Naive thymus-derived CD8-positive, alpha-beta T cell (primary cell): ENCODE results near the gene GGT6. TPM values are rescaled to one million over a fixed set of nuclear protein-coding genes. Genes with fewer than 3 reads are reported as not detected.

Source experiments
- ATAC-seq, 2 donors: fragments of 150-1000 bp; cut with Tn5 transposase in 1 of 2; sonication (Bioruptor Pico), chemical (Tn5 transposase) in 1 of 2; 1 replicate in 1 of 2; 2 replicates in 1 of 2; pipeline ENCODE4 v1.10.0; 2021; ENCODE audit warnings: mild to moderate bottlenecking in 2 of 2, moderate library complexity in 2 of 2
- POLR2A ChIA-PET: fragments of 350-600 bp; sonication (Branson Sonifier 250); formaldehyde crosslinking; loops from one replicate; lab custom pipeline; 2021; ENCODE audit warnings: antibody characterized with exemption; lab: Charles Lee
- DNase-seq, 10 donors: peaks; one replicate each; pipeline versions ENCODE4 v3.0.0 to v3.0.0-alpha.2; 2020 to 2022
- H3K27ac Mint-ChIP-seq, 10 donors: one replicate each; pipeline ENCODE4 v1.8.0; 2020 to 2022; ENCODE audit warnings: mild to moderate bottlenecking in 10 of 10, mixed read lengths in 10 of 10, moderate library complexity in 4 of 10, inconsistent platforms in 1 of 10
- H3K27me3 Mint-ChIP-seq, 5 donors: one replicate each; pipeline ENCODE4 v1.8.0; 2021 to 2022; ENCODE audit warnings: mixed read lengths in 5 of 5
- H3K36me3 Mint-ChIP-seq, 3 donors: one replicate each; pipeline ENCODE4 v1.8.0; 2020 to 2022; ENCODE audit warnings: mixed read lengths in 3 of 3, mild to moderate bottlenecking in 2 of 3, inconsistent platforms in 1 of 3
- H3K4me1 Mint-ChIP-seq, 4 donors: one replicate each; pipeline ENCODE4 v1.8.0; 2021 to 2022; ENCODE audit warnings: mixed read lengths in 4 of 4
- H3K4me3 Mint-ChIP-seq, 10 donors: one replicate each; pipeline ENCODE4 v1.8.0; 2020 to 2022; ENCODE audit warnings: mild to moderate bottlenecking in 10 of 10, mixed read lengths in 10 of 10, moderate library complexity in 6 of 10, inconsistent platforms in 1 of 10
- H3K9me3 Mint-ChIP-seq, 9 donors: one replicate each; pipeline ENCODE4 v1.8.0; 2020 to 2022; ENCODE audit warnings: mixed read lengths in 9 of 9, mild to moderate bottlenecking in 3 of 9, inconsistent platforms in 1 of 9, moderate library complexity in 1 of 9
- polyA plus RNA-seq, 3 donors: library from polyadenylated mRNA; unstranded; fragments of 300-500 nt; fragmentation: Illumina TruSeq; gene quantifications; one replicate each; pipeline ENCODE4 v1.2.3, GENCODE V29; 2021
- total RNA-seq, 8 experiments: library from RNA in 2 of 8; stranded (reverse) in 2 of 8; gene quantifications; one replicate each; pipeline ENCODE4 v1.2.3 and lab custom pipeline; 2021 to 2026

GGT6 gene
- total and polyA plus RNA-seq, 5 experiments from 2014 or later, result not detected

DNA sequence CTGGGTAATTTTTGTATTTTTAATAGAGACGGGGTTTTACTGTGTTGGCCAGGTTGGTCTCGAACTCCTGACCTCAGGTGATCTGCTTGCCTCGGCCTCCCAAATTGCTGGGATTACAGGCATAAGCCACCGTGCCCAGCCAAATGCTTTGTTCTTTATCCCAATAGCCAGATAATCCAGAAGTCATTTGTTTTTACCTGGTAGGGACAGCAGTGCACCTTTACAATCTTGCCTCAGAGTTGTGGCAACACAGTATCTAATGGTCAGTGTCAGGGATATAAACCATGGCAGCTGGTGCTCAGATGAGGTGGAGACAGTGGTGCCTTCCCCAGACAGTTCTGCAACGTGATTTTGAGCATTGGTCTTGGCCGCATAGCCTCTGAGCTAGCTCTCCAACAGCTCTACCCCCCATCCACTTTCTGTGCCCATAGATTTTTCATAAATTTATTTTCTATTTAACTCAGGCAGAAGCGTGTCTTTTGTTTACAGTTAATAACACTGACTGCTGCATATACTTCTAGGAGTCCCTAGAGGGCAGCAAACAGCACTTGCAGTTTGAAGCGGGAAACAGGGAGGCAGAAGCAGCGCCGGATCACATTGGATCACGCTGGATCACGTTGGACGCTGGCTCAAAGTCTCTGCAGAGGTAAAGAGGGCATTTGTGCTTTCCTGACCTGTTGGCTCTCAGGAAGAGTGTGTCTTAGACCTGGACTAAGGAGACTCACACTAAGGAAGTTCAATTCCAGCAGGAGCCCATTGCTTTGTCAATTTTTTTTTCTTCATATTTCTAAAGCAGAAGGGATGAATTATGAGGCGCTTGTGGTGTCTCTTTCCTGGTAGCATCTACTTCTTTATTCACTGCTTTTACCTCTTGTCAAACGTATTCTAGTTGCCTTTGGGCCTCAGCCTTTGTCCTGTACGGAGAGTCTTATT is 5.1 kb upstream of the GGT6 start:
- DNase-seq, result peak in 8 of 10 donors; percentile 24 to 58 (median 40)
- ATAC-seq, result peak; percentile 84 to 95
- H3K36me3 Mint-ChIP-seq, result no peaks in the 10 kb centered on the region
- H3K27me3 Mint-ChIP-seq, result no peaks in the 10 kb centered on the region
- H3K27ac Mint-ChIP-seq, result peak overlapping the region in 2 of 10 donors; percentile 67 to 75
- no peaks in the 10 kb centered on the region for H3K9me3 Mint-ChIP-seq
- POLR2A ChIA-PET, result interaction anchor here (0.7 to 0.9 kb wide), 3 partner anchors 10 to 144 kb away, joined by 3 to 5 read pairs (median 3); partner anchors contain the start of genes MYBBP1A and SPNS3
- peak overlapping the region in 9 of 10 donors; percentile 17 to 81 (median 62) for H3K4me3 Mint-ChIP-seq
- peaks cover 4 to 32% (median 26%) of the 10 kb centered on the region in 4 donors for H3K4me1 Mint-ChIP-seq

DNA sequence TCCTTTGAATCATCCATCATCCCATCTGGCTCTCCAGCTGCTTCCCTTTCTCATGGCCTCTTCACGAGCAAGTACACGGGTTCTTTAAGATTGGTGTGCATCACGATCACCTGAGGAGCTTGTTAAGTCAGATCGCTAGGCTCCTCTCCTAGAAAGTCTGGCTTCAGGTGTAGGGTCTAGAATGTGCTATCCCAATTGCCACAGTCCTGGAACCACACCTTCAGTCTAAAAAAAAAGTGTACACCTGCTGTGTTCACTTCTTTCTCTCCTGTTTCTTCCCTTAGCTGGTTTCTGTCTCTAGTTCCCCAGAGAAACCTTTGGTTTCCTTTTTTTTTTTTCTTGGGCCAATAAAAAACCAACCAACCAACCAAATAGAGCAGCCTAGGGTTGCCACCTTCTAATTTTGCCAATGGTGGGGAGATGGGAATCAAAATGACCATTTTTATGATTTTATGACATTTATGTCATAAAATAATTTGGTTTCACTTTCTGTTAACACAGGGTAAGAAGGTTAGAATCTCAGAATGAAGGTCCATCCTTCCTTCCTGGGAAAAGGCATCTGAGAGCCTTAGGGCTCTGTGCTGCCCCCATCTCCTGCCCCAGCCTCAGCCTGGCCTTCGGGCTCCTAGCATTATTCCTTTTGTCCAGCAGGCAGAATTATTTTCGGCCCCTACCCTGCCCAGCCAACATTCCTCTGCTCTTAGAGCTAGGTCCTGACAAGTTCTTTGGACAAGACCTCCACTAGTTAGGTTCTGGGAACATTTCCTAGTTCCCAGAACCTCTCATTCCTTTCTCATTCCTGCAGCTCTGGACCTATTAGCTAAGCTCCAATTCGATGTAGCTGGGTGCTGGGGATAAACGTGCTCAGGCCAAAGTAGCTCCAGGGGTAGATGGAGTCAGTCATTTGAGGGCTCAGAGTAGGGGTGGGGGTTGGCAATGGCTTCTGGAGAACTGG is 1.9 kb upstream of the GGT6 start:
- DNase-seq (no peak), ATAC-seq (no peak)
- Mint-ChIP-seq H3K4me1 (peaks cover 6 to 29% (median 22%) of the 10 kb centered on the region in 4 donors), H3K36me3 (no peaks in the 10 kb centered on the region), H3K27ac (peak overlapping the region in 7 of 10 donors; percentile 17 to 75 (median 61)), H3K9me3 (no peaks in the 10 kb centered on the region), H3K4me3 (peak overlapping the region in 2 of 10 donors; percentile 15 to 18), H3K27me3 (peaks cover 0 to 1% (median 0%) of the 10 kb centered on the region in 5 donors)
- POLR2A ChIA-PET, result no interaction called here

DNA sequence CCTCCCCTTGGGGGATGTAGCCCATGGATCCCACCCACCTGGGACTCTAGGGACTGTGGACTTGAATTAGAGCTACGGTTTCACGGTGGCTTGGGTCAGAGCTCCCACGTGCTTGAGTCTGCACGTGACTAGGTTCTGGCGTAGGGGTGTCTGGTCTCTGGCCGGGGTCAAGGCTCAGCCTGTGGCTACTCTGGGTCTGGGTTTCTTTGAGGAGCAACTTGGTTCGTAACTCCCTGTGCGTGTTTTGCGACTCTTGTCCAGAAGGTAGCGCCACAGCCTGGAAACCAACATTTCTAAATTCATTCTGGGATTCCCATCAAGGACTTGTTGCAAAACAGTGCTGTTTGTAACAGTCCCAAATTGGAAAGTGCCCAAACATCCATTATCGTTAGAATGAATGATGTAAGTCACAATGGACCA is 470 bp upstream of the GGT6 start:
- Mint-ChIP-seq H3K4me3 (no peak overlapping the region), H3K9me3 (no peaks in the 10 kb centered on the region), H3K27ac (no peak overlapping the region), H3K4me1 (peaks cover 9 to 28% (median 24%) of the 10 kb centered on the region in 4 donors), H3K36me3 (no peaks in the 10 kb centered on the region), H3K27me3 (peaks cover 0 to 1% (median 0%) of the 10 kb centered on the region in 5 donors)
- ATAC-seq (no peak), DNase-seq (no peak)
- POLR2A ChIA-PET, result no interaction called here

DNA sequence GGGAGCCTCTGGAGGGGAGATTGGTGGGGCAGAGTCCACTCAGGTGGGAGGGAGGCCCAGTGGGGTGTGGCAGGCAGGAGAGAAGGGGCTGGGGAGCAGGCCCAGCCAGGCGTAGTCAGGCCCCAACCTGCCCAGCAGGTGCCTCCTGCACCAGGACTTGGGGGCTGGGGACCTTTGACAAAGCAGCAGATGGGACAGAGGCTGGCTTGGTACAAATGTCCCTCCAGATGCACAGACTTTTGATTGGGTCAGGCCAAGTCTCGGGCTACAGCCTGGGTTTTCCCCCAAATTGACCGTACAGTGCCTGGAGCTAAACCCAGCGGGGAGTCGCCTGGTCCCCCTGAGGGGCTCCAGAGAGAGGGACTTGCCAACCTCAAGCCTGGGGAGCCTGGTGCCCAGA is 411 bp downstream of the GGT6 start:
- Mint-ChIP-seq H3K4me3 (no peak overlapping the region), H3K27ac (no peak overlapping the region), H3K4me1 (peaks cover 12 to 30% (median 28%) of the 10 kb centered on the region in 4 donors), H3K9me3 (no peaks in the 10 kb centered on the region), H3K36me3 (peaks cover 0 to 3% (median 0%) of the 10 kb centered on the region in 3 donors), H3K27me3 (peaks cover 0 to 1% (median 0%) of the 10 kb centered on the region in 5 donors)
- ATAC-seq (no peak), DNase-seq (no peak)
- POLR2A ChIA-PET, result interaction anchor here (0.5 kb wide), 1 partner anchor 416 kb away, joined by 3 read pairs; no protein-coding TSS in a partner anchor

DNA sequence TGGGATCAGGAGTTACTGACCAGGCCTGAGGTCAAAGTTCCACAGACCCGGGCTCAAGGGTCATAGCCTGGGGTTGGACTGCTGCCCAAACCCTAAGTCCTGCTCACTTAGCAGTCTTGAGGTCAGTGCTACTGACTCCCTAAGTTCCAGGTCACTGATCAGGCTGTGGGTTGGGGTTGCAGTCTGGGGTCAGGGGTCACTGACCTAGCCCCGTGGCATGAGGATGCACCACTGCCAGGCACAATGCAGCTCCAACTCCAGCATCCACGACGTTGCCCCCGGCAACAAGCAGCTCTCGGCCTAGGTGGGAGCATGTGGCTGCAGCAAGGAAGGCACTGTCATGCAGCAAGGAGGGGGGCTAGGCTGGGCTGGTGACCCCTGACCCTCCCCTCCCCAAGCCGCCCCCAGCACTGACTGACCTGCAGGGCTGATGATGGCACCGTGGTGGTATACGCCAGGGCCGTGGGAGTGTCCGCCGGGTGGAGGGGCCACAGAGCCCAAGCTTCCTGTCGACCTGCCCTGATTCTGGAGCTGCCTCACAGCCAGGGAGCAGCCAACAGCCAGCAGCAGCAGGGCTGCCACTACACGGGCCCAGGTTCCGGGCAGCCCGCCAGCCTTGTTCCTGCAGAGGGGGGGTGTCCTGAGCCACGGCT is 1.1 kb downstream of the GGT6 start:
- Mint-ChIP-seq H3K4me3 (no peak overlapping the region), H3K4me1 (peaks cover 16 to 36% (median 34%) of the 10 kb centered on the region in 4 donors), H3K9me3 (no peaks in the 10 kb centered on the region), H3K27ac (no peak overlapping the region), H3K36me3 (peaks cover 0 to 3% (median 0%) of the 10 kb centered on the region in 3 donors), H3K27me3 (peaks cover 0 to 1% (median 0%) of the 10 kb centered on the region in 5 donors)
- no peak for DNase-seq
- no peak for ATAC-seq
- POLR2A ChIA-PET, result no interaction called here

DNA sequence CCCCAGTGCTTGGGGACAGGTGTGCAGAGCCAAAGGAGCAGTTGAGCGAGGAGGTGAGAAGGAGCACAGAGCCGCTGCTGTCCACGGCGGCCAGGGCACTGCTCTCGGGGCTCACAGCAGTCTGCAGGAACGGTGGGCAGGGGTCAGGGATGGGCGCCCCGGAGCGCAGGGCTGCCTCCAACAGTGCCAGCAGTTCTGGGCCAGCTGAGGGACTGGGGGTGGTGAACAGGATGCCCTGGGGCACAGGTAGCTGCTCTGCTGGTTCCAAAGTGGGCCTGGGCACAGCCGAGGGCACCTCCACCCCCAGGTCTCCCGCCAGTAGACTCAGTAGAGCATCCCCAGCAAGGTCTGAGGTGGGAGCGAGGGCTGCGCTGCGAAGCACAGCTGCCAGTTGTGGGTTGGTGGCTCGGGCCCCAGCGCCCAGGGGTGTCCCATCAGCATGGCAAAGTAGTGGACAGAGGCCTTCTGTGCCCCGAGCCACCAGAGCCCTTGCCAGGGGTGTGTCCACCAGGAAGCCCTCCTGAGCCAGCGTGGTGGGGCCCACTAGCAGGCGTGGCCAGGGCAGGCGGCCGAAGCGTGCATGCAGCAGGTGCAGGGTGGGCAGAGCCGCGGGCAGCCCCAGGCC is 1.9 kb downstream of the GGT6 start:
- peaks cover 21 to 44% (median 42%) of the 10 kb centered on the region in 4 donors for H3K4me1 Mint-ChIP-seq
- POLR2A ChIA-PET, result no interaction called here
- H3K36me3 Mint-ChIP-seq, result peaks cover 0 to 8% (median 0%) of the 10 kb centered on the region in 3 donors
- DNase-seq (peak in 1 of 10 donors; percentile 34), ATAC-seq (no peak)
- H3K4me3 Mint-ChIP-seq, result no peak overlapping the region
- no peaks in the 10 kb centered on the region for H3K9me3 Mint-ChIP-seq
- H3K27ac Mint-ChIP-seq, result no peak overlapping the region
- H3K27me3 Mint-ChIP-seq, result peaks cover 0 to 1% (median 0%) of the 10 kb centered on the region in 5 donors

DNA sequence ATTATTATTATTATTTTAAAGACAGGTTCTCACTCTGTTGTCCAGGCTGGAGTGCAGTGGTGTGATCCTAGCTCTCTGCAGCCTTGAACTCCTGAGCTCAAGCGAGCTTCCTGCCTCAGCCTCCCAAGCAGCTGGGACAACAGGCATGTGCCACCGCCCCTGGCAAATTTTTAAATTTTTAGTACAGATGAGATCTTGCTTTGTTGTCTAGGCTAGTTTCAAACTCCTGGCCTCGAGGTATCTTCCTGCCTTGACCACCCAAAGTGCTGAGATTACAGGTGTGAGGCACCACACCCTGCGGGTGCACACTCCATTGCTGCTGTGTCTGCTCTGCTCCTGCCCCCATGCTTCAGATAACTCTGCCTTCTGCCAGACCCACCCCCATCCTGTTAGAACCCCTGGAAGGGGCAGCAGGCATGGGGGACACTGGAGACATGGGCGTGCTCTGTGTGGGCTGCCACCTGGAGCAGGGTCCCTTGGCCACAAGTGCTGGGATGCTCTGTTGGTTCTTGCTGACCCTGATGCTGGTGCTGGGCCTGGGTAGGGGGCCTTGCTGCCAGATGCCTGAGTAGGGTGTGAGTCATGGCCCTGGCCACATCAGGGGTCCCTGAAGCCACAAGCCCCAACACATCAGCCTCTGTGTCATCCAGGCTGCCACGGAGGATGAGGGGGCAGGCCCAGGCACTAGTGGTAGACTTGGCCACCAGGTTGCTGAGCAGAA is 2.6 kb downstream of the GGT6 start:
- peaks cover 21 to 43% (median 41%) of the 10 kb centered on the region in 4 donors for H3K4me1 Mint-ChIP-seq
- H3K9me3 Mint-ChIP-seq, result no peaks in the 10 kb centered on the region
- H3K27ac Mint-ChIP-seq, result no peak overlapping the region
- ATAC-seq, result no peak
- POLR2A ChIA-PET, result interaction anchor here (0.7 to 0.8 kb wide), 2 partner anchors 10 to 415 kb away, joined by 5 to 7 read pairs; partner anchors contain the start of gene ZZEF1
- H3K27me3 Mint-ChIP-seq, result peaks cover 0 to 1% (median 0%) of the 10 kb centered on the region in 5 donors
- peak overlapping the region in 3 of 10 donors; percentile 5 to 52 (median 28) for H3K4me3 Mint-ChIP-seq
- DNase-seq, result no peak
- peaks cover 0 to 11% (median 0%) of the 10 kb centered on the region in 3 donors for H3K36me3 Mint-ChIP-seq

DNA sequence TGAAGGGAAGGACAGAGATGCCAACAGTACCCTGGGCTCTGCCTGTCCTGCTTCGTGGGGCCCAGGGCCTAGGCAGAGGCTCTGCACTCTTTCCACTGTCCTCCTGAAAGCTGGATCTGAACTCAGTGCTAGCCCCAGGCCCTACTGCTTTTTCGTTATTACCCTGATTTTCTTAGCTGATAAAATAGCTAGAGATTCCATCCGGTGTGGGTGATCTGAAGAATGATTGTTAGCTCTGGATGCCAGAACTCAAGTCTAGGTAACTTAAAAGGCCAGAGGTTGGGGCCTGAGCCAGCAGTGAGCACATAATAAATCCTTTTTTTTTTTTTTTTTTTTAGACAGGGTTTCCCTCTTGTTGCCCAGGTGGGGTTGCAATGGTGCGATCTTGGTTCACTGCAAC is 3.4 kb downstream of the GGT6 start:
- Mint-ChIP-seq H3K27ac (peak overlapping the region in 1 of 10 donors; percentile 56), H3K36me3 (peaks cover 0 to 19% (median 0%) of the 10 kb centered on the region in 3 donors), H3K4me1 (peaks cover 21 to 35% (median 33%) of the 10 kb centered on the region in 4 donors), H3K4me3 (peak overlapping the region in 4 of 10 donors; percentile 24 to 93 (median 38)), H3K9me3 (no peaks in the 10 kb centered on the region), H3K27me3 (peaks cover 0 to 1% (median 0%) of the 10 kb centered on the region in 5 donors)
- POLR2A ChIA-PET, result interaction anchor here (0.7 to 2.6 kb wide), 4 partner anchors 10 to 1594 kb away, joined by 5 to 8 read pairs (median 6); partner anchors contain the start of genes SPNS2 and ZZEF1
- DNase-seq (no peak), ATAC-seq (no peak)

DNA sequence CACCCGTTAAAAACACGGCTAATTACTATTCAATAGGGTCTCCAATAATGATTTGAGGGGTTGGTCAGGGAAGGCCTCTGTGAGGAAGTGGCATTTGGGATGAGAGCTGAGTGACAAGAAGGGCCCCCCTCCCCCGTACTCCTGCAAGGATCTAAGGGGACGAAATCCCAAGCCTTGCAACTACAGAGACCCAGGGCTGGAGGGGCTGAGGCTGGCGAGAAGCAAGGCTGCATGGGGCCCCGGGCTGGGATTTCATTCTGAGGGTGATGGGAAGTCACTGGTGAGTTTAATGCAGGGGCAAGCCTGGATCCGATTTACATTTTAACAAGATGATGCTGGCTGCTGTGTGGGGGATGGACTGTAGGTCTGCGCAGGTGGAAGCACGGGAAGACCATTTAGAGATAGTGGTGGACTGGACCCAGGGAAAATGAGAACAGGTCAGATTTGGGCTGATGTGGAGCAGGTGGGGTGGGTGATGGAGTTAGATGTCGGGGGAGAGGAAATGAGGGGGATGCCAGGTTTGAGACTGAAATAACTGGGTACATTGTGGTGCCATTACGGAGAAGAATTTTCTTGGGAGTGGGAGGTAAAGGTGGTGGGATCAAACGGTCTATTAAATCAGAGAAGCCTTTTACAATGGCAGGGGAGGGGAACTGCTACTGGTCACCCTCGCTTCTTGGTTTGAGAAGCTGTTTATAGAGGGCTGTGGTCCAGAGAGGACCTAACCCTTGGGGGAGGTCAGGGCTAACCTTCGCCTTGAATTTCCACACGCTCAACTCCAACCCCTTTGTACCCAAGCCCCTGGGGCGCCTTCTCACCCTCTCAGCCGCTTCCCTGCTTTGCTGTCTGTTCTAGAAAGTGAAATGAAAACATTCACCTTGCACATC is 4.3 kb downstream of the GGT6 start:
- Mint-ChIP-seq H3K4me3 (peak overlapping the region; percentile 85 to 97 (median 96)), H3K27ac (peak overlapping the region; percentile 86 to 99 (median 96)), H3K4me1 (peaks cover 21 to 32% (median 30%) of the 10 kb centered on the region in 4 donors), H3K9me3 (no peaks in the 10 kb centered on the region), H3K36me3 (peaks cover 0 to 27% (median 1%) of the 10 kb centered on the region in 3 donors), H3K27me3 (peaks cover 0 to 1% (median 0%) of the 10 kb centered on the region in 5 donors)
- POLR2A ChIA-PET, result interaction anchor here (0.7 to 2.6 kb wide), 7 partner anchors 9 to 1595 kb away, joined by 3 to 8 read pairs (median 5); partner anchors contain the start of gene SPNS2
- ATAC-seq, result no peak
- DNase-seq, result peak in 1 of 10 donors; percentile 58
